Colonic mucosa (tissue), 4 donors: ENCODE results near the gene XDH. TPM values are rescaled to one million over a fixed set of nuclear protein-coding genes. Genes with fewer than 3 reads are reported as not detected.

Source experiments
- DNase-seq: peaks from one replicate; pipeline ENCODE4 v3.0.0-alpha.2; 2020
- H3K27ac ChIP-seq: fragments of 200-600 bp; one replicate; pipeline ENCODE4 v1.8.0; 2021
- H3K27me3 ChIP-seq: fragments of 200-600 bp; one replicate; pipeline ENCODE4 v1.8.0; 2021
- H3K36me3 ChIP-seq: fragments of 200-600 bp; one replicate; pipeline ENCODE4 v1.8.0; 2021
- H3K4me1 ChIP-seq: fragments of 200-600 bp; one replicate; pipeline ENCODE4 v1.8.0; 2021; ENCODE audit warnings: mild to moderate bottlenecking
- H3K4me3 ChIP-seq: fragments of 200-600 bp; one replicate; pipeline ENCODE4 v1.8.0; 2021
- H3K9ac ChIP-seq, 2 donors: one replicate each; pipeline ENCODE4 v1.7.0; 2013; ENCODE audit warnings: control low read depth in 2 of 2, low read depth in 2 of 2, low read length in 2 of 2
- H3K9me3 ChIP-seq: fragments of 200-600 bp; one replicate; pipeline ENCODE4 v1.8.0; 2021
- intact Hi-C: fragments of 100-400 bp; cut with DNase I; formaldehyde crosslinking; loops from one replicate; pipeline ENCODE4 v1.14.1; 2022
- total RNA-seq, 2 donors: library from RNA; stranded (reverse); fragmentation: NEBNext Ultra II Directional in 1 of 2; extraction: Animal tissue kit (Norgen Biotek cat#: 25700) in 1 of 2; gene quantifications; one replicate each; pipeline ENCODE4 v1.2.1, GENCODE V29; 2021
- TF ChIP-seq, protein P1 (sequence below): fragments of 200-600 bp; IDR thresholded peaks from one replicate; pipeline ENCODE4 v1.8.0; 2022; ENCODE audit warnings: antibody characterized with exemption, mild to moderate bottlenecking
- donor health status: healthy.
- donor health status: DM: no; HTN: no; CAD: no.
- donor health status: DM: no; HTN: no; CAD: no.

Gene XDH
- total RNA-seq, 2 donors from 2014 or later, result 18.4 to 44.4 TPM

- Histone ChIP-seq H3K4me3 (no peak overlapping the region), H3K27me3 (no peaks in the 10 kb centered on the region), H3K27ac (no peak overlapping the region), H3K4me1 (no peaks in the 10 kb centered on the region), H3K9ac (no peak overlapping the region), H3K9me3 (no peaks in the 10 kb centered on the region), H3K36me3 (no peaks in the 10 kb centered on the region)
- no peak for DNase-seq
- TF ChIP-seq, protein P1, sequence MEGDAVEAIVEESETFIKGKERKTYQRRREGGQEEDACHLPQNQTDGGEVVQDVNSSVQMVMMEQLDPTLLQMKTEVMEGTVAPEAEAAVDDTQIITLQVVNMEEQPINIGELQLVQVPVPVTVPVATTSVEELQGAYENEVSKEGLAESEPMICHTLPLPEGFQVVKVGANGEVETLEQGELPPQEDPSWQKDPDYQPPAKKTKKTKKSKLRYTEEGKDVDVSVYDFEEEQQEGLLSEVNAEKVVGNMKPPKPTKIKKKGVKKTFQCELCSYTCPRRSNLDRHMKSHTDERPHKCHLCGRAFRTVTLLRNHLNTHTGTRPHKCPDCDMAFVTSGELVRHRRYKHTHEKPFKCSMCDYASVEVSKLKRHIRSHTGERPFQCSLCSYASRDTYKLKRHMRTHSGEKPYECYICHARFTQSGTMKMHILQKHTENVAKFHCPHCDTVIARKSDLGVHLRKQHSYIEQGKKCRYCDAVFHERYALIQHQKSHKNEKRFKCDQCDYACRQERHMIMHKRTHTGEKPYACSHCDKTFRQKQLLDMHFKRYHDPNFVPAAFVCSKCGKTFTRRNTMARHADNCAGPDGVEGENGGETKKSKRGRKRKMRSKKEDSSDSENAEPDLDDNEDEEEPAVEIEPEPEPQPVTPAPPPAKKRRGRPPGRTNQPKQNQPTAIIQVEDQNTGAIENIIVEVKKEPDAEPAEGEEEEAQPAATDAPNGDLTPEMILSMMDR, result no peak
- intact Hi-C loops, result no loop called here
Measured at GRCh38 chr2:31383471-31384153, 30.9 kb downstream of the XDH start.

GRCh38 chr2:31382452-31383120 is 32.0 kb downstream of the XDH start:
- H3K9me3 ChIP-seq, result no peaks in the 10 kb centered on the region
- H3K27me3 ChIP-seq, result no peaks in the 10 kb centered on the region
- TF ChIP-seq, protein P1, result no peak
- H3K27ac ChIP-seq, result no peak overlapping the region
- no peak overlapping the region for H3K4me3 ChIP-seq
- H3K9ac ChIP-seq, result no peak overlapping the region
- no peak for DNase-seq
- no peaks in the 10 kb centered on the region for H3K4me1 ChIP-seq
- intact Hi-C loops, result no loop called here
- no peaks in the 10 kb centered on the region for H3K36me3 ChIP-seq

DNA sequence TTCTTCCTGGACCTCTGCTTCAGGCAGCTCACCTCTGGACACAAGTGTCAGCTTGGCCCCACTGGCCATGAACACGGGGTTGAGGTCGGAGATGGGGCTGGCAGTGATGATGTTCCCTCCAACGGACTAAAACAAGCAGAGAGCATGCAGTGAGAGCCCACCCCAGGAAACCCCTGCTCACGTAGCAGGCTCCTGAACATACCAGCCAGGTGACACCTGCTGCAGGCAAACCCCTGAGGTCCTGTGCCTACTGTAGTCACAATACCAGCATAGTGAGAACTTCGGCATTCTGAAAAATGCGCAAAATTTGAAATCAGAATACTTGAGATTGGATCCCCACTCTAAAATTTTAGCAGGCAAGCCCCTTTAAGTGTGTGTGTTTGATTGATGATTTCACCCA is 32.9 kb downstream of the XDH start:
- Histone ChIP-seq H3K4me1 (no peaks in the 10 kb centered on the region), H3K4me3 (no peak overlapping the region), H3K9ac (no peak overlapping the region), H3K27me3 (no peaks in the 10 kb centered on the region), H3K9me3 (no peaks in the 10 kb centered on the region), H3K27ac (no peak overlapping the region), H3K36me3 (no peaks in the 10 kb centered on the region)
- intact Hi-C loops, result no loop called here
- no peak for DNase-seq
- TF ChIP-seq, protein P1, result no peak

DNA sequence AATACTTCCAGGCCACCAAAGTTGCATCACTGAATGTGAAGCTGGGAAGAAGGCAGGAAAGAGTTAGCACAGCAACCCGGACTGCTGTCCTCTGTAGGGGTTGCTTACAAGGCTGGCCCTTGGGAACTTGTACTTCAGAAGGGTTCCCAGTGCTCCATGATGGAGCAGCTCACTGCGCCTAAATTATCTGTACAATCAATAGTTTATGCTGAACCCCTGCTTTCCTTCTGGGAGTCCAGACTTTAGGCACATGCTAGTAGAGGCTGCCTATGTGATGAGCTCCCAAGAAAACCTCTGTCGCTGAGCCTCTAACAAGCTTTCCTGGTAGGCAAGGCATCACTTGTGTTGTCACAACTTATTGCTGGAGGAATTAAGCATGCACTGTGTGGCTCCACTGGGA is 34.3 kb downstream of the XDH start:
- Histone ChIP-seq H3K9me3 (no peaks in the 10 kb centered on the region), H3K27me3 (no peaks in the 10 kb centered on the region), H3K27ac (no peak overlapping the region), H3K4me3 (no peak overlapping the region), H3K9ac (no peak overlapping the region), H3K4me1 (no peaks in the 10 kb centered on the region), H3K36me3 (no peaks in the 10 kb centered on the region)
- intact Hi-C loops, result no loop called here
- DNase-seq, result no peak
- TF ChIP-seq, protein P1, result no peak

DNA sequence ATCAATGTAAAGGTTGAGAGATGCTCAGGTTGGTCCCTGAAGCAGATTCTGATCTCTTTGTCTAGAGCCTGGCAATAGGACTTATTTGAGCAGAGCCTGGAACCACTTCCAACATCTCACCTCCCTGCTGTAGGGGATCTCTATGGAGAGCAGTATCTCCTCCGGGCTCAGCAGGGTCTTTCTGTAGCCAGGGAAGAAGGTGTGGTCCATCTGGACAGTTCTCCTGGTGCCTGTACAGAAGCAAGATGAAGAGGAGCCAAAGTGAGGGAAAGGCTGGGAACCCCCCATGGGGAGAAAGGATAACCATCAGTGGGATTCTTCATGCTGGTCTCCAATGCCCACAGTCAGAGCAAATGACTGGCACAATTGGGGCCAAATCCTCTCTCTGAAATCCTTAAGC is 34.8 kb downstream of the XDH start:
- no peak overlapping the region for H3K9ac ChIP-seq
- no peaks in the 10 kb centered on the region for H3K27me3 ChIP-seq
- no peaks in the 10 kb centered on the region for H3K4me1 ChIP-seq
- H3K4me3 ChIP-seq, result no peak overlapping the region
- no peak for DNase-seq
- TF ChIP-seq, protein P1, result no peak
- no peaks in the 10 kb centered on the region for H3K36me3 ChIP-seq
- no peaks in the 10 kb centered on the region for H3K9me3 ChIP-seq
- intact Hi-C loops, result no loop called here
- no peak overlapping the region for H3K27ac ChIP-seq
